HCT116 (cell line): ENCODE results near the gene PSME4. TPM values are rescaled to one million over a fixed set of nuclear protein-coding genes. Genes with fewer than 3 reads are reported as not detected.

ENCODE experiments used
- ATAC-seq: fragments of 200-7000 bp; cut with Tn5 transposase; 2 replicates; pipeline ENCODE4 v1.9.1; 2020; ENCODE audit warnings: mild to moderate bottlenecking, moderate library complexity
- BruUV-seq: library from RNA; stranded (reverse); fragments of 400-500 nt; replicated peaks from 2 replicates; lab custom pipeline; 2021; lab: Mats Ljungman, UMichigan
- CTCF ChIA-PET: fragments of 300-600 bp; sonication (Branson Sonifier 250); formaldehyde crosslinking; loops from one replicate; lab custom pipeline; 2021; ENCODE audit warnings: antibody characterized with exemption; lab: Charles Lee
- POLR2A ChIA-PET: fragments of 300-600, 350-600 bp; sonication (Branson Sonifier 250); formaldehyde crosslinking; loops from one replicate; lab custom pipeline; 2021; ENCODE audit warnings: antibody characterized with exemption; lab: Charles Lee
- RAD21 ChIA-PET, 2 experiments: fragments of 300-600 bp; sonication (Branson Sonifier 250); formaldehyde crosslinking; loops; one replicate each; lab custom pipeline; 2023; ENCODE audit warnings: low total read pairs in 2 of 2; ENCODE audit not compliant: uncharacterized antibody in 2 of 2, unreplicated experiment in 2 of 2, low non-redundant PET in 1 of 2; lab: Charles Lee
- DNase-seq: peaks from one replicate; pipeline ENCODE4 v3.0.0-alpha.2; 2010; ENCODE audit warnings: low read depth, low spot score
- H2AFZ ChIP-seq: fragments of 200-600 bp; shearing (Covaris generic), sonication (generic); 2 replicates; pipeline ENCODE4 v1.6.1; 2017; ENCODE audit warnings: low read depth, mixed run types, mixed read lengths, antibody characterized with exemption, low read length; ENCODE audit not compliant: poor library complexity, severe bottlenecking
- H3K27ac ChIP-seq: 2 replicates; pipeline ENCODE4 v1.5.1; 2012; ENCODE audit warnings: low read depth, low read length
- H3K27me3 ChIP-seq: fragments of 200-600 bp; sonication (generic); 2 replicates; pipeline ENCODE4 v1.6.1; 2016; ENCODE audit warnings: mixed run types, low read length, mixed read lengths; ENCODE audit not compliant: insufficient read depth
- H3K36me3 ChIP-seq, 2 experiments: fragments of 200-500 bp in 1 of 2; fragments of 200-600 bp in 1 of 2; sonication (Bioruptor generic) in 1 of 2; sonication (generic) in 1 of 2; 2 replicates each; pipeline versions ENCODE4 v1.5.1 to v1.6.1; 2014 to 2016; ENCODE audit warnings: low read length in 2 of 2, inconsistent platforms in 1 of 2, mixed read lengths in 1 of 2, mixed run types in 1 of 2; ENCODE audit not compliant: insufficient read depth in 2 of 2, control insufficient read depth in 1 of 2
- H3K4me1 ChIP-seq, 2 experiments: fragments of 200-600 bp in 1 of 2; sonication (generic) in 1 of 2; 2 replicates each; pipeline versions ENCODE4 v1.5.1 to v1.6.1; 2012 to 2017; ENCODE audit warnings: low read length in 2 of 2, inconsistent platforms in 1 of 2, mild to moderate bottlenecking in 1 of 2, mixed read lengths in 1 of 2, mixed run types in 1 of 2, moderate library complexity in 1 of 2; ENCODE audit not compliant: insufficient read depth in 2 of 2, control insufficient read depth in 1 of 2
- H3K4me2 ChIP-seq: fragments of 200-600 bp; sonication (generic); 2 replicates; pipeline ENCODE4 v1.6.1; 2017; ENCODE audit warnings: mixed run types, low read length, mixed read lengths
- H3K4me3 ChIP-seq, 2 experiments: fragments of 200-600 bp in 1 of 2; sonication (generic) in 1 of 2; replicated peaks in 1 of 2; 2 replicates each; pipeline ENCODE4 v1.5.1; 2011 to 2016; ENCODE audit warnings: low read length in 2 of 2, control low read depth in 1 of 2, low read depth in 1 of 2, mild to moderate bottlenecking in 1 of 2, mixed read lengths in 1 of 2, mixed run types in 1 of 2
- H3K79me2 ChIP-seq: fragments of 200-600 bp; sonication (generic); 2 replicates; pipeline ENCODE4 v1.6.1; 2017; ENCODE audit warnings: mild to moderate bottlenecking, mixed run types, low read length, moderate library complexity, mixed read lengths; ENCODE audit not compliant: insufficient read depth
- H3K9ac ChIP-seq: fragments of 200-600 bp; sonication (generic); 2 replicates; pipeline ENCODE4 v1.6.1; 2016; ENCODE audit warnings: low read length, mixed read lengths
- H3K9me2 ChIP-seq: fragments of 200-600 bp; sonication (generic), shearing (Covaris generic); 2 replicates; pipeline ENCODE4 v1.6.1; 2017; ENCODE audit warnings: mixed run types, mild to moderate bottlenecking, moderate library complexity; ENCODE audit not compliant: insufficient read depth
- H3K9me3 ChIP-seq, 2 experiments: fragments of 200-500 bp in 1 of 2; fragments of 200-600 bp in 1 of 2; sonication (Bioruptor generic) in 1 of 2; sonication (generic) in 1 of 2; 2 replicates each; pipeline ENCODE4 v1.6.1; 2014 to 2017; ENCODE audit warnings: low read length in 2 of 2, mixed read lengths in 2 of 2, inconsistent platforms in 1 of 2, low read depth in 1 of 2, mild to moderate bottlenecking in 1 of 2, mixed run types in 1 of 2, moderate library complexity in 1 of 2; ENCODE audit not compliant: control insufficient read depth in 1 of 2, insufficient read depth in 1 of 2
- H4K20me1 ChIP-seq: fragments of 200-600 bp; sonication (generic), shearing (Covaris generic); 2 replicates; pipeline ENCODE4 v1.6.1; 2017; ENCODE audit warnings: mixed run types, mild to moderate bottlenecking, moderate library complexity; ENCODE audit not compliant: insufficient read depth
- CEBPB ChIP-seq: IDR thresholded peaks from 2 replicates; pipeline ENCODE4 v1.6.1; 2012; ENCODE audit warnings: low read depth
- FOSL1 ChIP-seq: IDR thresholded peaks from 2 replicates; pipeline ENCODE4 v1.6.1; 2012; ENCODE audit warnings: low read depth
- POLR2A ChIP-seq: IDR thresholded peaks from 2 replicates; pipeline ENCODE4 v1.7.0; 2011; ENCODE audit warnings: borderline replicate concordance; ENCODE audit not compliant: insufficient read depth, insufficient read length; ENCODE audit errors: extremely low read depth
- RAD21 ChIP-seq: IDR thresholded peaks from 2 replicates; pipeline ENCODE4 v1.6.1; 2012; ENCODE audit warnings: low read depth, mild to moderate bottlenecking
- REST ChIP-seq: IDR thresholded peaks from 2 replicates; pipeline ENCODE4 v1.6.1; 2012; ENCODE audit warnings: low read depth
- SIN3A ChIP-seq: IDR thresholded peaks from 2 replicates; pipeline ENCODE4 v1.6.1; 2012; ENCODE audit warnings: low read depth
- SRF ChIP-seq: IDR thresholded peaks from 2 replicates; pipeline ENCODE4 v1.6.1; 2012; ENCODE audit warnings: low read depth
- TCF7L2 ChIP-seq: IDR thresholded peaks from 2 replicates; pipeline ENCODE4 v1.7.0; 2011; ENCODE audit warnings: borderline replicate concordance, inconsistent platforms; ENCODE audit not compliant: insufficient read depth, insufficient read length; ENCODE audit errors: extremely low read depth
- YY1 ChIP-seq: IDR thresholded peaks from 2 replicates; pipeline ENCODE4 v1.6.1; 2011; ENCODE audit warnings: low read length, low read depth, moderate library complexity, mild to moderate bottlenecking; ENCODE audit not compliant: insufficient replicate concordance; ENCODE audit errors: extremely low read depth
- intact Hi-C: fragments of 100-400 bp; cut with micrococcal nuclease; formaldehyde crosslinking; loops from 2 replicates; pipeline ENCODE4 v1.10.0; 2022
- total RNA-seq: library from RNA; stranded (reverse); gene quantifications from one replicate; pipeline ENCODE4 v1.2.1, GENCODE V29; 2021; ENCODE audit not compliant: unreplicated experiment

The PSME4 gene
- total RNA-seq, 1 experiment from 2014 or later, result 53.2 TPM

DNA sequence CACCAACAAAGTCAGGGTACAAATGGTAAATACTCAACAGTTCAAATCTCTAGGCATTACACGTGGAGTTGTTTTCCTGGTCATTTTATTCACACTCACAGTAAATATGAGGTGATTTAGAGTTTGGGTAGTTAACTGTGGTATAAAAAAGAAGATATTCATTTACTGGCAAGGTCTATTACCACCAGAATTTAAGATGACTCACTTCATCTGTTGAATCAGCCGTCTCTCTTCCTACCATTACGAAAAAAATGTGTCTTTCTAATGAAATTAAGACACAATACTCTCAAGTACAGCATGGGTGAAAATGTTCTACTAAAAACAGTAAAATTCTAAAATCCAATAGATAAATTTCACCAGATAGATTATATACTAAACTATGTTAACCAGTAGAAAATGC is 90.0 kb downstream of the PSME4 start:
- Histone ChIP-seq H3K9me3 (no peaks in the 10 kb centered on the region), H3K9ac (no peak overlapping the region), H4K20me1 (no peaks in the 10 kb centered on the region), H3K27me3 (no peaks in the 10 kb centered on the region), H3K4me2 (no peak overlapping the region), H2AFZ (no peak overlapping the region), H3K4me3 (no peak overlapping the region), H3K27ac (no peak overlapping the region), H3K79me2 (no peaks in the 10 kb centered on the region), H3K9me2 (no peaks in the 10 kb centered on the region), H3K4me1 (no peaks in the 10 kb centered on the region), H3K36me3 (peaks cover 2 to 17% of the 10 kb centered on the region in 2 experiments; a peak in 1 of 4 replicates)
- intact Hi-C loops, result no loop called here
- ATAC-seq (no peak), DNase-seq (no peak)
- ChIA-PET CTCF (no interaction called here), RAD21 (no interaction called here), POLR2A (no interaction called here)
- TF ChIP-seq RAD21 (no peak), CEBPB (no peak), FOSL1 (no peak), POLR2A (no peak), REST (no peak), TCF7L2 (no peak), SIN3A (no peak), SRF (no peak), YY1 (no peak)
- BruUV-seq, result no TSS peak
